GM23248 (cell line): ENCODE results near the gene KHDC4. TPM values are rescaled to one million over a fixed set of nuclear protein-coding genes. Genes with fewer than 3 reads are reported as not detected.

Source experiments
- DNase-seq: peaks from one replicate; pipeline ENCODE4 v3.0.0-alpha.2; 2015
- H2AFZ ChIP-seq: fragments of 200-600 bp; sonication (generic); 2 replicates; pipeline ENCODE4 v1.6.1; 2016; ENCODE audit warnings: antibody characterized with exemption
- H3F3A ChIP-seq: fragments of 200-600 bp; sonication (generic); 2 replicates; pipeline ENCODE4 v1.6.1; 2016; ENCODE audit warnings: mild to moderate bottlenecking, antibody characterized with exemption, mixed run types; ENCODE audit not compliant: insufficient read depth
- H3K27ac ChIP-seq: fragments of 200-600 bp; sonication (generic); 2 replicates; pipeline ENCODE4 v1.5.1; 2016; ENCODE audit warnings: mild to moderate bottlenecking
- H3K27me3 ChIP-seq: fragments of 200-600 bp; sonication (generic); replicated peaks from 2 replicates; pipeline ENCODE4 v1.6.1; 2016; ENCODE audit warnings: mild to moderate bottlenecking; ENCODE audit not compliant: insufficient read depth
- H3K36me3 ChIP-seq: fragments of 200-600 bp; sonication (generic); 2 replicates; pipeline ENCODE4 v1.6.1; 2016; ENCODE audit warnings: low read depth, mild to moderate bottlenecking
- H3K4me1 ChIP-seq: fragments of 200-600 bp; sonication (generic); 2 replicates; pipeline ENCODE4 v1.6.1; 2016; ENCODE audit warnings: mild to moderate bottlenecking; ENCODE audit not compliant: insufficient read depth
- H3K4me2 ChIP-seq: fragments of 200-600 bp; sonication (generic); one replicate; pipeline ENCODE4 v1.6.1; 2016; ENCODE audit warnings: mild to moderate bottlenecking; ENCODE audit not compliant: unreplicated experiment
- H3K4me3 ChIP-seq: fragments of 200-600 bp; sonication (generic); 2 replicates; pipeline ENCODE4 v1.5.1; 2016; ENCODE audit warnings: mild to moderate bottlenecking
- H3K79me2 ChIP-seq: fragments of 200-600 bp; sonication (generic); 2 replicates; pipeline ENCODE4 v1.6.1; 2016; ENCODE audit warnings: mild to moderate bottlenecking; ENCODE audit not compliant: insufficient read depth
- H3K9ac ChIP-seq: fragments of 200-600 bp; sonication (generic); 2 replicates; pipeline ENCODE4 v1.6.1; 2016; ENCODE audit warnings: mild to moderate bottlenecking
- H3K9me2 ChIP-seq: fragments of 200-600 bp; sonication (generic); 2 replicates; pipeline ENCODE4 v1.6.1; 2016; ENCODE audit warnings: mixed run types, mild to moderate bottlenecking, moderate library complexity; ENCODE audit not compliant: insufficient read depth
- H3K9me3 ChIP-seq: fragments of 200-600 bp; sonication (generic); one replicate; pipeline ENCODE4 v1.6.1; 2017; ENCODE audit warnings: low read depth
- H4K20me1 ChIP-seq: fragments of 200-600 bp; sonication (generic); 2 replicates; pipeline ENCODE4 v1.6.0; 2016; ENCODE audit not compliant: insufficient read depth
- EZH2 ChIP-seq: fragments of 200-600 bp; sonication (generic); IDR thresholded peaks from 2 replicates; pipeline ENCODE4 v1.6.1; 2018; ENCODE audit warnings: antibody characterized with exemption, mild to moderate bottlenecking; ENCODE audit not compliant: insufficient read depth, poor library complexity, severe bottlenecking
- EZH2phosphoT487 ChIP-seq: fragments of 200-600 bp; sonication (generic); IDR thresholded peaks from 2 replicates; pipeline ENCODE4 v1.6.1; 2018; ENCODE audit warnings: antibody characterized with exemption, moderate library complexity, mild to moderate bottlenecking, low read depth; ENCODE audit not compliant: insufficient read depth
- WGBS, 2 experiments: methylation state at CpG; one replicate each; pipeline ENCODE4 v1.1.6; 2015 to 2017; ENCODE audit warnings: low lambda C conversion rate in 2 of 2, low coverage in 1 of 2; ENCODE audit errors: missing lambda C conversion rate in 2 of 2; 5-methylcytosine and 5-hydroxymethylcytosine counted together
- in situ Hi-C: fragments of 300-500 bp; cut with MboI; formaldehyde crosslinking; loops from 2 replicates; pipeline ENCODE4 v1.15.0; 2020
- microRNA-seq: library from miRNA; unstranded; fragments of <30 nt; microRNA quantifications from one replicate; pipeline ENCODE4, GENCODE V29; 2016; ENCODE audit warnings: borderline number of aligned reads
- polyA plus RNA-seq: library from polyadenylated mRNA; unstranded; fragments of >200 nt; fragmentation: Nextera tagmentation; extraction: Ambion mirVana; gene quantifications from 2 replicates; pipeline ENCODE4 v1.2.1, GENCODE V29; 2016
- small RNA-seq: library from RNA; depleted of rRNA; stranded (forward); fragments of <200 nt; gene quantifications from one replicate; pipeline ENCODE3, GENCODE V24; 2014; ENCODE audit warnings: low read depth, low replicate concordance
- total RNA-seq: library from RNA; depleted of rRNA; stranded (reverse); fragments of >200 nt; shearing (Covaris generic); gene quantifications from 2 replicates; pipeline ENCODE4 v1.2.3, GENCODE V29; 2014; rRNA removed

Gene KHDC4
- total and polyA plus RNA-seq, 2 experiments from 2014 or later, result 24.2 to 27.8 TPM

- no peaks in the 10 kb centered on the region for H3K4me1 ChIP-seq
- H3K9me2 ChIP-seq, result no peaks in the 10 kb centered on the region
- H3K79me2 ChIP-seq, result no peaks in the 10 kb centered on the region
- H2AFZ ChIP-seq, result no peak overlapping the region
- no peaks in the 10 kb centered on the region for H4K20me1 ChIP-seq
- H3K4me3 ChIP-seq, result no peak overlapping the region
- no peak overlapping the region for H3K27ac ChIP-seq
- in situ Hi-C loops, result no loop called here
- H3K9ac ChIP-seq, result no peak overlapping the region
- TF ChIP-seq EZH2 (no peak), EZH2phosphoT487 (no peak)
- WGBS, 2 experiments, result 97 to 99% methylated on average over 5 of the region's 5 CpGs
- no peak for DNase-seq
- H3F3A ChIP-seq, result no peaks in the 10 kb centered on the region
- H3K27me3 ChIP-seq, result no peaks in the 10 kb centered on the region
- no peak overlapping the region for H3K4me2 ChIP-seq
- no peaks in the 10 kb centered on the region for H3K36me3 ChIP-seq
- H3K9me3 ChIP-seq, result no peaks in the 10 kb centered on the region
Observed at GRCh38 chr1:155872527-155872926, 61.7 kb downstream of the KHDC4 start.

- H2AFZ ChIP-seq, result no peak overlapping the region
- no peak for DNase-seq
- H3K79me2 ChIP-seq, result no peaks in the 10 kb centered on the region
- H3K4me3 ChIP-seq, result no peak overlapping the region
- 0 to 7% methylated on average over 1 of the region's 1 CpG for WGBS, 2 experiments
- H3K9ac ChIP-seq, result no peak overlapping the region
- no peak overlapping the region for H3K4me2 ChIP-seq
- no peaks in the 10 kb centered on the region for H3K9me3 ChIP-seq
- no peaks in the 10 kb centered on the region for H3F3A ChIP-seq
- H3K36me3 ChIP-seq, result no peaks in the 10 kb centered on the region
- no peaks in the 10 kb centered on the region for H4K20me1 ChIP-seq
- no peaks in the 10 kb centered on the region for H3K4me1 ChIP-seq
- no peaks in the 10 kb centered on the region for H3K9me2 ChIP-seq
- in situ Hi-C loops, result no loop called here
- H3K27ac ChIP-seq, result no peak overlapping the region
- TF ChIP-seq EZH2phosphoT487, result no peak
- no peak for TF ChIP-seq EZH2
- H3K27me3 ChIP-seq, result no peaks in the 10 kb centered on the region
Observed at GRCh38 chr1:155871390-155871789, 62.8 kb downstream of the KHDC4 start.

- H2AFZ ChIP-seq, result no peak overlapping the region
Observed at GRCh38 chr1:155867766-155868165, 66.4 kb downstream of the KHDC4 start.

GRCh38 chr1:155864393-155864792 is 69.8 kb downstream of the KHDC4 start:
- Histone ChIP-seq H3F3A (peaks cover 19% of the 10 kb centered on the region; the same call in 1 of the 2 replicates), H2AFZ (no peak overlapping the region), H3K4me1 (peaks cover 11% of the 10 kb centered on the region), H3K9ac (no peak overlapping the region), H4K20me1 (no peaks in the 10 kb centered on the region), H3K27ac (no peak overlapping the region), H3K4me2 (no peak overlapping the region), H3K4me3 (no peak overlapping the region), H3K36me3 (no peaks in the 10 kb centered on the region), H3K9me2 (no peaks in the 10 kb centered on the region), H3K79me2 (peaks cover 29% of the 10 kb centered on the region), H3K9me3 (no peaks in the 10 kb centered on the region), H3K27me3 (no peaks in the 10 kb centered on the region)
- peak; percentile 60 for DNase-seq
- no peak for TF ChIP-seq EZH2phosphoT487
- TF ChIP-seq EZH2, result no peak
- in situ Hi-C loops, result no loop called here

More at GRCh38 chr1:155867766-155868165, 66.4 kb downstream of the KHDC4 start:
- Histone ChIP-seq H3K9ac (no peak overlapping the region), H4K20me1 (no peaks in the 10 kb centered on the region), H3F3A (no peaks in the 10 kb centered on the region), H3K27ac (no peak overlapping the region), H3K27me3 (no peaks in the 10 kb centered on the region), H3K36me3 (no peaks in the 10 kb centered on the region), H3K9me2 (no peaks in the 10 kb centered on the region), H3K4me3 (no peak overlapping the region), H3K79me2 (peaks cover 15% of the 10 kb centered on the region), H3K4me2 (no peak overlapping the region), H3K9me3 (no peaks in the 10 kb centered on the region), H3K4me1 (no peaks in the 10 kb centered on the region)
- no peak for TF ChIP-seq EZH2phosphoT487
- no peak for TF ChIP-seq EZH2
- no peak for DNase-seq
- in situ Hi-C loops, result no loop called here
- 95 to 99% methylated on average over 8 of the region's 8 CpGs for WGBS, 2 experiments

Small RNA genes within 50 kb of the gene (microRNA-seq; reads per million reads assigned to microRNA genes)
- not detected for gene MIR6738

Small RNA genes within 50 kb of the gene (small RNA-seq; reads per million reads assigned to genes)
- gene MIR6738 (not detected), gene RF00015 (not detected), gene SCARNA4 (not detected), gene SNORA80E (2.4 reads per million, percentile 69 among the genes with 10 or more reads in this experiment)

Other genes with a start within 250 kb of the KHDC4 start
- 36.7 and 50.1 TPM in 2 replicates for gene YY1AP1, start 245.6 kb downstream of the KHDC4 start, total RNA-seq
- gene YY1AP1, start 245.6 kb downstream of the KHDC4 start, polyA plus RNA-seq, result 27.0 and 28.1 TPM in 2 replicates
- 41.1 and 41.4 TPM in 2 replicates for gene DAP3, start 245.3 kb downstream of the KHDC4 start, total RNA-seq
- 77.8 and 82.2 TPM in 2 replicates for gene DAP3, start 245.3 kb downstream of the KHDC4 start, polyA plus RNA-seq
- 20.4 and 24.4 TPM in 2 replicates for gene GON4L, start 77.2 kb downstream of the KHDC4 start, total RNA-seq
- 24.9 and 30.3 TPM in 2 replicates for gene GON4L, start 77.2 kb downstream of the KHDC4 start, polyA plus RNA-seq
- 28.5 and 30.2 TPM in 2 replicates for gene SYT11, start 74.8 kb downstream of the KHDC4 start, total RNA-seq
- gene SYT11, start 74.8 kb downstream of the KHDC4 start, polyA plus RNA-seq, result 16.2 and 18.3 TPM in 2 replicates
- gene RIT1, start 23.1 kb downstream of the KHDC4 start, total RNA-seq, result 29.7 and 32.4 TPM in 2 replicates
- gene RIT1, start 23.1 kb downstream of the KHDC4 start, polyA plus RNA-seq, result 30.5 and 33.1 TPM in 2 replicates
- not detected in 2 replicates for gene RXFP4, start 7.2 kb upstream of the KHDC4 start, total RNA-seq
- 0.20 and 0.39 TPM in 2 replicates for gene RXFP4, start 7.2 kb upstream of the KHDC4 start, polyA plus RNA-seq
- 136 and 139 TPM in 2 replicates for gene ARHGEF2, start 44.1 kb upstream of the KHDC4 start, total RNA-seq
- 76.7 and 77.7 TPM in 2 replicates for gene ARHGEF2, start 44.1 kb upstream of the KHDC4 start, polyA plus RNA-seq
- gene SSR2, start 86.5 kb upstream of the KHDC4 start, total RNA-seq, result 433 and 695 TPM in 2 replicates
- gene SSR2, start 86.5 kb upstream of the KHDC4 start, polyA plus RNA-seq, result 318 and 327 TPM in 2 replicates
- gene UBQLN4, start 119.4 kb upstream of the KHDC4 start, total RNA-seq, result 18.4 and 19.0 TPM in 2 replicates
- gene UBQLN4, start 119.4 kb upstream of the KHDC4 start, polyA plus RNA-seq, result 9.9 and 10.6 TPM in 2 replicates
- gene LAMTOR2, start 120.4 kb upstream of the KHDC4 start, total RNA-seq, result 41.3 and 52.7 TPM in 2 replicates
- 140 and 143 TPM in 2 replicates for gene LAMTOR2, start 120.4 kb upstream of the KHDC4 start, polyA plus RNA-seq
- gene RAB25, start 126.7 kb upstream of the KHDC4 start, total RNA-seq, result not detected in 2 replicates
- not detected in 2 replicates for gene RAB25, start 126.7 kb upstream of the KHDC4 start, polyA plus RNA-seq
- gene MEX3A, start 148.1 kb upstream of the KHDC4 start, total RNA-seq, result 0.13 and 0.22 TPM in 2 replicates
- gene MEX3A, start 148.1 kb upstream of the KHDC4 start, polyA plus RNA-seq, result 0.05 TPM in 2 replicates
- 1,219 and 1,322 TPM in 2 replicates for gene LMNA, start 180.3 kb upstream of the KHDC4 start, total RNA-seq
- 1,230 and 1,270 TPM in 2 replicates for gene LMNA, start 180.3 kb upstream of the KHDC4 start, polyA plus RNA-seq
- 1.1 TPM in 1 of 2 replicates, not detected in the other for gene SEMA4A, start 219.2 kb upstream of the KHDC4 start, total RNA-seq
- gene SEMA4A, start 219.2 kb upstream of the KHDC4 start, polyA plus RNA-seq, result 0.35 and 0.51 TPM in 2 replicates